ENCODE measurements around the gene KIF9. TPM values are rescaled to one million over a fixed set of nuclear protein-coding genes. Genes with fewer than 3 reads are reported as not detected.

KIF9 gene, protein sequence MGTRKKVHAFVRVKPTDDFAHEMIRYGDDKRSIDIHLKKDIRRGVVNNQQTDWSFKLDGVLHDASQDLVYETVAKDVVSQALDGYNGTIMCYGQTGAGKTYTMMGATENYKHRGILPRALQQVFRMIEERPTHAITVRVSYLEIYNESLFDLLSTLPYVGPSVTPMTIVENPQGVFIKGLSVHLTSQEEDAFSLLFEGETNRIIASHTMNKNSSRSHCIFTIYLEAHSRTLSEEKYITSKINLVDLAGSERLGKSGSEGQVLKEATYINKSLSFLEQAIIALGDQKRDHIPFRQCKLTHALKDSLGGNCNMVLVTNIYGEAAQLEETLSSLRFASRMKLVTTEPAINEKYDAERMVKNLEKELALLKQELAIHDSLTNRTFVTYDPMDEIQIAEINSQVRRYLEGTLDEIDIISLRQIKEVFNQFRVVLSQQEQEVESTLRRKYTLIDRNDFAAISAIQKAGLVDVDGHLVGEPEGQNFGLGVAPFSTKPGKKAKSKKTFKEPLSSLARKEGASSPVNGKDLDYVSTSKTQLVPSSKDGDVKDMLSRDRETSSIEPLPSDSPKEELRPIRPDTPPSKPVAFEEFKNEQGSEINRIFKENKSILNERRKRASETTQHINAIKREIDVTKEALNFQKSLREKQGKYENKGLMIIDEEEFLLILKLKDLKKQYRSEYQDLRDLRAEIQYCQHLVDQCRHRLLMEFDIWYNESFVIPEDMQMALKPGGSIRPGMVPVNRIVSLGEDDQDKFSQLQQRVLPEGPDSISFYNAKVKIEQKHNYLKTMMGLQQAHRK
- 18.4 to 22.2 TPM (median 19.6 TPM) in 5 replicates for total RNA-seq (2022; extraction: Qiagen RNA extraction; ENCODE audit: low read depth)

DNA sequence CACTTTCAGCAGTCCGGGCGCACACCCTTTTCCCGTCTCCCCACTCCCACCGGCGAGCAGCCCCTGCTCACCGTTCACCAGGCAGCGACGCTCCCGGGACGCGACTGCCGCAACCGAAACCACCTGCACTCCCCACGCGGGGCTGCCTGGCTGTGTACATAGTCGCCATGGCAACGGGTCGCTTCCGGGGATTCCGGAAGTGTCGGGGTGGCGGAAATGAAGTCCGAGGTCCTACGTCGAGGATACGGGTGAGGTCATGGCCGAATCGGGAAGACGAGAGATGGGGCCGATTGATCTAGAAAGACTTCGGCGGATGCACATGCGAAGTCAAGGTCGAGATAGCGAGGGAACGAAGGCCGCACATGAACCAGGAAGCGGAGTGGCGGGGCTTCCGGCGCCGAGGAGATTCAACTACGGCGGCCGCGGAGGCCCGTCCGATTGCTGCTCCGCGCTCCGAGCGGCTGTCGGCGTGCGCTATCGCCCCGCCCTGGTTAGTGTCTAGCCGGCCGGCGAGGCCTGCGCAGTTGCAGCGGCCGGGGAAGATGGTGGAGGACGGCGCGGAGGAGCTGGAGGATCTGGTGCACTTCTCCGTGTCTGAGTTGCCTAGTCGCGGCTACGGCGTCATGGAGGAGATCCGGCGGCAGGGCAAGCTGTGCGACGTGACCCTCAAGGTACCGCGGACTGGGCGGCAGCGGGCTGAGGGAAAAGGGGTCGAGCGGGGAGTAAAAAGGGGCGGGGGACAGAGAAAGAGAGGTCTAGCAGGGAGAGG, at the start of gene KIF9, which contains the start of gene KLHL18:
Gene KIF9, minus strand, starts transcription at position 376 of the 769 bp plus-strand sequence. CDS start 5,425 bp downstream, outside the sequence.
Gene KLHL18, plus strand, starts transcription at position 521 of the 769 bp plus-strand sequence. Its CDS starts 22 bp downstream, at position 543.

Other genes with a start within 250 kb of the KIF9 start
- gene SETD2, start 118.7 kb downstream of the KIF9 start, total RNA-seq (2022; extraction: Qiagen RNA extraction; ENCODE audit: low read depth), result 17.7 to 27.3 TPM (median 18.5 TPM) in 5 replicates
- gene KLHL18, start 145 bp upstream of the KIF9 start, total RNA-seq (2022; extraction: Qiagen RNA extraction; ENCODE audit: low read depth), result 15.9 to 22.3 TPM (median 17.0 TPM) in 5 replicates
- gene PTPN23, start 98.2 kb upstream of the KIF9 start, total RNA-seq (2022; extraction: Qiagen RNA extraction; ENCODE audit: low read depth), result 20.9 to 28.4 TPM (median 22.8 TPM) in 5 replicates
- gene SCAP, start 193.1 kb upstream of the KIF9 start, total RNA-seq (2022; extraction: Qiagen RNA extraction; ENCODE audit: low read depth), result 22.5 to 31.5 TPM (median 27.5 TPM) in 5 replicates
- 26.7 to 29.6 TPM (median 28.7 TPM) in 5 replicates for gene ELP6, start 230.9 kb upstream of the KIF9 start, total RNA-seq (2022; extraction: Qiagen RNA extraction; ENCODE audit: low read depth)

Data from A549 treated with CpdA at 1 μM for 4 hours (cell line).